ENCODE data around the gene SOBP.

Gene SOBP

GRCh38 chr6:107594736-107595135 lies 104.8 kb downstream of the SOBP start:
- DNase-seq = no peak

- no peak for DNase-seq
Observed at GRCh38 chr6:107598091-107598490, 108.2 kb downstream of the SOBP start.

- DNase-seq = no peak
Observed at GRCh38 chr6:107599043-107599442, 109.1 kb downstream of the SOBP start.

- no peak for DNase-seq
Observed at GRCh38 chr6:107600121-107600520, 110.2 kb downstream of the SOBP start.

- no peak for DNase-seq
Observed at GRCh38 chr6:107600936-107601335, 111.0 kb downstream of the SOBP start.

GRCh38 chr6:107601406-107601805 lies 111.5 kb downstream of the SOBP start:
- no peak for DNase-seq

- no peak for DNase-seq
Observed at GRCh38 chr6:107602321-107603005, 112.5 kb downstream of the SOBP start.

- DNase-seq = no peak
Observed at GRCh38 chr6:107603006-107603370, 113.1 kb downstream of the SOBP start.

- DNase-seq = no peak
Observed at GRCh38 chr6:107604549-107604948, 114.6 kb downstream of the SOBP start.

GRCh38 chr6:107606407-107606806 lies 116.5 kb downstream of the SOBP start:
- no peak for DNase-seq

GRCh38 chr6:107607116-107607515 lies 117.2 kb downstream of the SOBP start:
- DNase-seq = no peak

- no peak for DNase-seq
Observed at GRCh38 chr6:107611094-107611810, 121.3 kb downstream of the SOBP start.

GRCh38 chr6:107612762-107613415 lies 123.0 kb downstream of the SOBP start:
- DNase-seq = no peak

GRCh38 chr6:107613651-107614379 lies 123.9 kb downstream of the SOBP start:
- DNase-seq = no peak

- no peak for DNase-seq
Observed at GRCh38 chr6:107614828-107615227, 124.9 kb downstream of the SOBP start.

GRCh38 chr6:107616775-107617174 lies 126.9 kb downstream of the SOBP start:
- DNase-seq = no peak

GRCh38 chr6:107617341-107617932 lies 127.5 kb downstream of the SOBP start:
- DNase-seq = no peak

GRCh38 chr6:107618672-107619071 lies 128.8 kb downstream of the SOBP start:
- DNase-seq = no peak

- DNase-seq = no peak
Observed at GRCh38 chr6:107620732-107621131, 130.8 kb downstream of the SOBP start.

- DNase-seq = no peak
Observed at GRCh38 chr6:107621229-107621937, 131.5 kb downstream of the SOBP start.

GRCh38 chr6:107622269-107622668 lies 132.4 kb downstream of the SOBP start:
- no peak for DNase-seq

- DNase-seq = no peak
Observed at GRCh38 chr6:107624050-107624449, 134.1 kb downstream of the SOBP start.
